ENCODE data around the gene ELP5. TPM values are rescaled to one million over a fixed set of nuclear protein-coding genes. Genes with fewer than 3 reads are reported as not detected.

The ELP5 gene
- total and polyA plus RNA-seq, 2 experiments from 2014 or later = 30.6 to 49.6 TPM

DNA sequence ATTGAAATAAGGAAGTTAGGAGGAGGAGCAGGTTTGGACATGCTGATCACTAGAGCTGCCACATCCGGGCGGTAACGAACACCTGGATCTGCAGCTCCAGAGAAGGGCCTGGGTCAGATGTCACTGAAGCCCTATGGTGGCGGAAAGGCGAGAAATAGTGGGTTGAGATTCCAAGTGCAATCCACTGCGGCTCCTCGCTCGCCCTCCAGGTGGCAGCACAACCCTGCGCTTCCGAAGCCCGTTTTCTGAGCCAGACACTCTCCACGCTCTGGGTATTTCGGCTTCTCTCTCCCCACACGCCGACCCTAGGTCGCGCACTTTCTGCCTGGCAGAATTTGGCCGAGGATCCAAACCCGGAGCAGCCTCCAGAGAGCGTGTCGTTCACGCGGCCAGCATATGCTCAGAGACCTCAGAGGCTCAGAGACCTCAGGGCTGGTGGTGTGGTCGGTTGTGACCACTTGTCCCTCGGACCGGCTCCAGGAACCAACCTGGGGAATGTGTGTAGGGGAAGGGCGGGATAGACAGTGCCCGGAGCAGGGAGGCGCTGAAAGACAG is 28.6 kb downstream of the ELP5 start:
- no peak for TF ChIP-seq EZH2phosphoT487 (IDR thresholded peaks at IDR 0.05; ENCODE audit: low read depth, severe bottlenecking, unreplicated experiment)
- TF ChIP-seq, protein P1, sequence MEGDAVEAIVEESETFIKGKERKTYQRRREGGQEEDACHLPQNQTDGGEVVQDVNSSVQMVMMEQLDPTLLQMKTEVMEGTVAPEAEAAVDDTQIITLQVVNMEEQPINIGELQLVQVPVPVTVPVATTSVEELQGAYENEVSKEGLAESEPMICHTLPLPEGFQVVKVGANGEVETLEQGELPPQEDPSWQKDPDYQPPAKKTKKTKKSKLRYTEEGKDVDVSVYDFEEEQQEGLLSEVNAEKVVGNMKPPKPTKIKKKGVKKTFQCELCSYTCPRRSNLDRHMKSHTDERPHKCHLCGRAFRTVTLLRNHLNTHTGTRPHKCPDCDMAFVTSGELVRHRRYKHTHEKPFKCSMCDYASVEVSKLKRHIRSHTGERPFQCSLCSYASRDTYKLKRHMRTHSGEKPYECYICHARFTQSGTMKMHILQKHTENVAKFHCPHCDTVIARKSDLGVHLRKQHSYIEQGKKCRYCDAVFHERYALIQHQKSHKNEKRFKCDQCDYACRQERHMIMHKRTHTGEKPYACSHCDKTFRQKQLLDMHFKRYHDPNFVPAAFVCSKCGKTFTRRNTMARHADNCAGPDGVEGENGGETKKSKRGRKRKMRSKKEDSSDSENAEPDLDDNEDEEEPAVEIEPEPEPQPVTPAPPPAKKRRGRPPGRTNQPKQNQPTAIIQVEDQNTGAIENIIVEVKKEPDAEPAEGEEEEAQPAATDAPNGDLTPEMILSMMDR (IDR thresholded peaks at IDR 0.05; ENCODE audit: poor library complexity) = peak; percentile 87
- no peak for TF ChIP-seq EZH2 (IDR thresholded peaks at IDR 0.05; ENCODE audit: borderline replicate concordance)
- Histone ChIP-seq H4K20me1 (ENCODE audit: insufficient read depth, poor library complexity, severe bottlenecking) (no peaks in the 10 kb centered on the region), H3K4me2 (peak overlapping the region; percentile 86), H3K4me1 (ENCODE audit: insufficient read depth) (peaks cover 13% of the 10 kb centered on the region), H3K27ac (peak overlapping the region; percentile 24), H2AFZ (no peak overlapping the region), H3K4me3 (no peak overlapping the region), H3K27me3 (peaks cover 4% of the 10 kb centered on the region), H3K36me3 (replicated peaks; ENCODE audit: insufficient read depth, low read depth) (no peaks in the 10 kb centered on the region), H3K9me3 (ENCODE audit: low read depth) (no peaks in the 10 kb centered on the region), H3K79me2 (no peaks in the 10 kb centered on the region), H3K9me2 (replicated peaks; ENCODE audit: insufficient read depth) (no peaks in the 10 kb centered on the region)
- DNase-seq (ENCODE audit: low spot score) = peak; percentile 91
- WGBS (ENCODE audit: low lambda C conversion rate, missing lambda C conversion rate) = 2% methylated on average over 29 of the region's 29 CpGs

DNA sequence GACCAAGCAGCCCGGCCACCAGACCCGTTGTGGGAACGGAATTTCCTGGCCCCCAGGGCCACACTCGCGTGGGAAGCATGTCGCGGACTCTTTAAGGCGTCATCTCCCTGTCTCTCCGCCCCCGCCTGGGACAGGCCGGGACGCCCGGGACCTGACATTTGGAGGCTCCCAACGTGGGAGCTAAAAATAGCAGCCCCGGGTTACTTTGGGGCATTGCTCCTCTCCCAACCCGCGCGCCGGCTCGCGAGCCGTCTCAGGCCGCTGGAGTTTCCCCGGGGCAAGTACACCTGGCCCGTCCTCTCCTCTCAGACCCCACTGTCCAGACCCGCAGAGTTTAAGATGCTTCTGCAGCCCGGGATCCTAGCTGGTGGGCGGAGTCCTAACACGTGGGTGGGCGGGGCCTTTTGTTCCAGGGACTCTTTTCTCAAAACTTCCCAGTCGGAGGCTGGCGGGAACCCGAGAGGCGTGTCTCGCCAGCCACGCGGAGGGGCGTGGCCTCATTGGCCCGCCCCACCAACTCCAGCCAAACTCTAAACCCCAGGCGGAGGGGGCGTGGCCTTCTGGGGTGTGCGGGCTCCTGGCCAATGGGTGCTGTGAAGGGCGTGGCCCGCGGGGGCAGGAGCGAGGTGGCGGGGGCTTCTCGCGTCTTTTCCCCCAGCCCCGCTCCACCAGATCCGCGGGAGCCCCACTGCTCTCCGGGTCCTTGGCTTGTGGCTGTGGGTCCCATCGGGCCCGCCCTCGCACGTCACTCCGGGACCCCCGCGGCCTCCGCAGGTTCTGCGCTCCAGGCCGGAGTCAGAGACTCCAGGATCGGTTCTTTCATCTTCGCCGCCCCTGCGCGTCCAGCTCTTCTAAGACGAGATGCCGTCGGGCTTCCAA is 29.3 kb downstream of the ELP5 start, which contains the start of gene SLC2A4:
SLC2A4 (plus strand) TSS at position 645 of the 879 bp plus-strand sequence; CDS start at position 862, 217 bp downstream.
- H4K20me1 ChIP-seq (ENCODE audit: insufficient read depth, poor library complexity, severe bottlenecking) = no peaks in the 10 kb centered on the region
- H3K9me3 ChIP-seq (ENCODE audit: low read depth) = no peaks in the 10 kb centered on the region
- no peaks in the 10 kb centered on the region for H3K9me2 ChIP-seq (replicated peaks; ENCODE audit: insufficient read depth)
- peak; percentile 98 for DNase-seq (ENCODE audit: low spot score)
- no peaks in the 10 kb centered on the region for H3K79me2 ChIP-seq
- peaks cover 4% of the 10 kb centered on the region for H3K27me3 ChIP-seq
- peaks cover 13% of the 10 kb centered on the region for H3K4me1 ChIP-seq (ENCODE audit: insufficient read depth)
- no peak within 1 kb of the TSS for H2AFZ ChIP-seq
- peak within 1 kb of the TSS; percentile 24 for H3K27ac ChIP-seq
- no peaks in the 10 kb centered on the region for H3K36me3 ChIP-seq (replicated peaks; ENCODE audit: insufficient read depth, low read depth)
- peak within 1 kb of the TSS; percentile 30 for H3K4me3 ChIP-seq
- no peak for TF ChIP-seq EZH2phosphoT487 (IDR thresholded peaks at IDR 0.05; ENCODE audit: low read depth, severe bottlenecking, unreplicated experiment)
- TF ChIP-seq EZH2 (IDR thresholded peaks at IDR 0.05; ENCODE audit: borderline replicate concordance) = no peak
- TF ChIP-seq, protein P1 (IDR thresholded peaks at IDR 0.05; ENCODE audit: poor library complexity) = no peak
- H3K4me2 ChIP-seq = peak within 1 kb of the TSS; percentile 86
- WGBS (ENCODE audit: low lambda C conversion rate, missing lambda C conversion rate) = under 1% methylated on average over 61 of the region's 71 CpGs

DNA sequence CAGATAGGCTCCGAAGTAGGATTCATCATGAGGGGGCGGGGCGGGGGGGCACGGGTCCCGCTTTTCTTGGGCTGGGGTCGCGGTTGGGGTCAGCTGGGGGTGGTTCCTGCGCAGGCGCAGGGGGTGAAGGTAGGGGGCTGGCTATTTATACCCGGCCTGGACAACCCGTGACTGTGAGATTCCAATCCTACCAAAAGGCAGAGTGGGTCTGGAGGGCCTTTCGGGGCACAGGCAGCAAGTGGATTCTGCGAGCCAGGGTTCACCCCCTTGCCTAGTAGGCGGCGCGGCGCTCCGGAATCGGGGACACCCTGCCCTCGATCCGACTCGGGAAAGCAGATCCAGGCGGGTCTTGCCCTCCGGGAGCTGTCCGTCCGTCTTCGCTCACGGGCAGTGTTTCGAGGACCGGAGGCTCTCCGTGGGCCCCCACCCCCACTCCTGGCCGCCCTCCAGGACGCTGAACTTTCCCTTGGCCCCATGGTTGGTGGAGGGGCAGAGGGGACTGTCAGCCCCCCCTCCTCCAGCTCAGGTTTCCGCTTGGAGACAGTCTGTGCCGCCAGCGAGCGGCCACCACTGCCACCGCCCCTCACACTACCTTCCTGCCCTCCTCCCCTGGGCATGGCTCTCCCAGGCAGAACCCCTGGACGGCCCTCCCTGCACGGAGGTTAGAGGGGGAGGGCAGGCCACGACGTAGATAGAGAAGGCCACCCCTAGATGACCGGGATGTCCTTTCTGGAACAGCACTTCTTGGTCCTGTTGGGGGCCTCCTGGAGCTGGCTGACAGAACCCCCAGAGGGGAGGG is 30.1 kb downstream of the ELP5 start:
- peaks cover 13% of the 10 kb centered on the region for H3K4me1 ChIP-seq (ENCODE audit: insufficient read depth)

More for the DNA sequence above, 30.1 kb downstream of the ELP5 start:
- Histone ChIP-seq H2AFZ (no peak overlapping the region), H3K79me2 (no peaks in the 10 kb centered on the region), H3K9me3 (ENCODE audit: low read depth) (no peaks in the 10 kb centered on the region), H3K4me2 (peak overlapping the region; percentile 86), H3K9me2 (replicated peaks; ENCODE audit: insufficient read depth) (no peaks in the 10 kb centered on the region), H4K20me1 (ENCODE audit: insufficient read depth, poor library complexity, severe bottlenecking) (no peaks in the 10 kb centered on the region), H3K36me3 (replicated peaks; ENCODE audit: insufficient read depth, low read depth) (no peaks in the 10 kb centered on the region), H3K4me3 (peak overlapping the region; percentile 30), H3K27ac (no peak overlapping the region), H3K27me3 (peaks cover 4% of the 10 kb centered on the region)
- TF ChIP-seq, protein P1 (IDR thresholded peaks at IDR 0.05; ENCODE audit: poor library complexity) = no peak
- TF ChIP-seq EZH2 (IDR thresholded peaks at IDR 0.05; ENCODE audit: borderline replicate concordance) (no peak), EZH2phosphoT487 (IDR thresholded peaks at IDR 0.05; ENCODE audit: low read depth, severe bottlenecking, unreplicated experiment) (no peak)
- 3% methylated on average over 25 of the region's 43 CpGs for whole genome bisulfite sequencing (ENCODE audit: low lambda C conversion rate, missing lambda C conversion rate)
- peak; percentile 47 for DNase-seq (ENCODE audit: low spot score)
